ENCODE data around the gene SCN8A.

The SCN8A gene

DNA sequence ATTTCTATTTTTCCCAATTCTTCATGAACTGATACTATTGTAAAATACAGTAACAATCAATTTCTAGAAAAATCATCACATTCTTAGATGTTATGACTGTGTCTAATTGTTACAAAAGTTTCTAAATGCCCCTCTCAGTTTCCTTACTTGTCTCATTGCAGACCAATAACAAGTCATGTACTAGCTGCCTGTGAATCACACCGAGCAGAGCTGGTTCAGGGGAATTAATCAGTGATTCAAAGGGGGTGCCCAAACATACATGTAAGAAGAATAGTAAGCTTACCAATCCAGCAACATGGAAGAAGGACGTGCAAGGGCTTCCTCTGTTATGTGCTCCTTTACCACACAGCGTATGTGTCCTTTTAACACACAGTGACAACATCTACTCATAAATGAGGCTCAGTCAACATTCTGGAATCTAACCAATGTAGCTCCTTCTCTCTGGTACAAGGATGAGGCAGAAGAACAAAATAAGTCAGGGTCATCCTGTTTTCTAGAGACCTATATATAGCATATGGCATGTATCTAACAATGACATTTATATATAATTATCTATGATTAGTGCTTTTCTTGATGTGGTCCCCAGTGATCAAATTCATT lies 126.4 kb downstream of the SCN8A start:
- DNase-seq (ENCODE audit: low read depth) = no peak

DNA sequence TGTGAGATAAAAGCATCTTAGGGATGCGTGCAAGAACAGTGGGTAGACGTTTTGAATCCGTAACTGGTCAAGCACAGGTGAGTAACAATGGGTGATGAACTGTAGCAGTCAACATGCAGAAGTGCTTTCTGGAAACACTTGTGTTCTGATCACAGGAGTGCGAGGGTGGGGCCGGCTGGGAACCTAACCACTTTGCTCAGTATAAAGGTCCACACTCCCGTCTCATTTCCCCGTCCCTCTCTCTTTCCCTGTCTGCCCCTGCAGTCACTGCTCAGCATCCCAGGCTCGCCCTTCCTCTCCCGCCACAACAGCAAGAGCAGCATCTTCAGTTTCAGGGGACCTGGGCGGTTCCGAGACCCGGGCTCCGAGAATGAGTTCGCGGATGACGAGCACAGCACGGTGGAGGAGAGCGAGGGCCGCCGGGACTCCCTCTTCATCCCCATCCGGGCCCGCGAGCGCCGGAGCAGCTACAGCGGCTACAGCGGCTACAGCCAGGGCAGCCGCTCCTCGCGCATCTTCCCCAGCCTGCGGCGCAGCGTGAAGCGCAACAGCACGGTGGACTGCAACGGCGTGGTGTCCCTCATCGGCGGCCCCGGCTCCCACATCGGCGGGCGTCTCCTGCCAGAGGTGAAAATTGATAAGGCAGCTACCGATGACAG lies 130.4 kb downstream of the SCN8A start:
- peak; percentile 35 for DNase-seq (ENCODE audit: low read depth)

GRCh38 chr12:51722431-51722830 lies 131.4 kb downstream of the SCN8A start:
- DNase-seq (ENCODE audit: low read depth) = no peak

DNA sequence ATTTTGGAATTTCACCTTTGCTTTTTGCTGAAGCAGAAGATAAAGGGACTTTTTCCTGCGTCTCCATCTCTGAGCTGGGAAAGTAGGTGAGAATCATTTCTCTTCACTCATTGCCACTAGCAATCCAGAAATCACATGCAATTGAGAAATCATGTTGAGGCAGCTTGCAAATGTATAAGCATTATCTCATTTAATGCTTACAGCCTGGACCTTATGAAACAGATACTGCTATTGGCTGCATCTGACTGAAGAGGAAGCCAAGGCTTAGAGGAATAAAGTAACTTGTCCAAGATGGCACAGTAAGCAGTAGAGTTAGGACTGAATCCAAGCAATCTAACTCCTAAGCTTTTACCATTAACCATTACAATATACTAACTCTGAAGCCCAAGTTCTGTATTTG lies 135.1 kb downstream of the SCN8A start:
- DNase-seq (ENCODE audit: low read depth) = no peak

DNA sequence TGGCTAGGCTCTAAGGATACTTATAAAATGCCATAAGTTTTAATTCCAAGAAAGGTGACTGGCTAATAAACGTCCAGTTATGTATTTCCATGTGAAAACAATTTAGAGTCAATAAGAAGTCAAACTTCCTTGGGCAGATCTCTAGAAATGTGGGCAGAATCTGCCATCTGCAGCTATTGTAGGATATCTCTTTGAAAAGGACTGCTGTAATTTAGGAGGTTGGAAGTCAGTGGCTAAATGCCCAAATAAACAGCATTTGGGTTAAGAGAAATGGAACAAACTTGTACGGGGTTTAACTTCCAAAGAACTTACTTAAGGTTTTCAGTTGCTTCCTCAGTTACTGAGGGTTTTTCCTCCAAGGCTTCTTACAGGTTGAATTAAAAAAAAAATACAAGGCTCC lies 135.9 kb downstream of the SCN8A start:
- no peak for DNase-seq (ENCODE audit: low read depth)

DNA sequence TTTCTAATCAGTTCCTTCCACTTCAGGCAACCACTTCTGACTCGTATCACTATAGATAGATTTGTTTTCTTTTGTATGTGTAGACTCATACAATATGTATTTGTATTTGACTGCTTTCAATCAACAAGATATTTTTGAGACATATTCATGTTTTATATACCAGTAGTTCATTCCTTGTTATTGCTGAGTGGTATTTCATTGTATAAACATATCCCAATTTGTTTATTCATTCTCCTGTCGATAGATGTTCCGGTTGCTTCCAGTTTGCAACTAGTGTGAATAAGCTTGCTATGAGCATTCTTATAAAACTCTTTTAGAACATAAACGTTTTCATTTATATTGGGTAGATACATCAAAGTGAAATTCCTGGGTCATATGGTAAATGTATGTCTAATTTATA lies 138.3 kb downstream of the SCN8A start:
- no peak for DNase-seq (ENCODE audit: low read depth)

DNA sequence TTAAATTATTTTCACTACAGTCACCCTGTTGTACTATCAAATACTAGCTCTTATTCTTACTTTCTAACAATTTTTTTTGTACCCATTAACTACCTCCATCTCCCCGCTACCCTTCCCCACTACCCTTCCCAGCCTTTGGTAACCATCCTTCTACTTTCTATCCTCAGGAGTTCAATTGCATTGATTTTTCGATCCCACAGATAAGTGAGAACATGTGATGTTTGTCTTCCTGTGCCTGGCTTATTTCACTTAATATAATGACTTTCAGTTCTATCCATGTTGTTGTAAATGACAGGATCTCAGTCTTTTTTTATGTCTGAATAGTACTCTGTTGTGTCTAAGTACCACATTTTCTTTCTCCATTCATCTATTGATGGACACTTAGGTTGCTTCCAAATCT lies 139.7 kb downstream of the SCN8A start:
- no peak for DNase-seq (ENCODE audit: low read depth)

DNA sequence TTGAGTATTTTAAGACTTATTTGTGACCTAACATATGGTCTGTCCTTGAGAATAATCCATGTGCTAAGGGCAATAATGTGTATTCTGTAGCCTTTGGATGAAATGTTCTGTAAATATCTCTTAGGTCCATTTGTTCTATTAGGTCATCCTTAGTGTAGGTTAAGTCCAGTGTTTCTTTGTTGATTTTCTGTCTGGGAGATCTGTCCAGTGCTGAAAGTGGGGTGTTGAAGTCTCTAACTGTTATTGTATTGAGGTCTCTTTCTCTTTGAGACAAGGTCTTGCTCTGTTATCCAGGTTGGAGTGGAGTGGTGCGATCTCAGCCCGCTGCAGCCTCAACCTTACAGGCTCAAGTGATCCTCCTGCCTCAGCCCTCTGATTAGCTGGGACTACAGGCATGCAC lies 149.5 kb downstream of the SCN8A start:
- DNase-seq (ENCODE audit: low read depth) = no peak

GRCh38 chr12:51744235-51744634 lies 153.2 kb downstream of the SCN8A start:
- DNase-seq (ENCODE audit: low read depth) = no peak

GRCh38 chr12:51744957-51745356 lies 153.9 kb downstream of the SCN8A start:
- no peak for DNase-seq (ENCODE audit: low read depth)

- no peak for DNase-seq (ENCODE audit: low read depth)
Measured at GRCh38 chr12:51746416-51746815, 155.4 kb downstream of the SCN8A start.

- DNase-seq (ENCODE audit: low read depth) = no peak
Measured at GRCh38 chr12:51748235-51748634, 157.2 kb downstream of the SCN8A start.

- DNase-seq (ENCODE audit: low read depth) = no peak
Measured at GRCh38 chr12:51749206-51749985, 158.4 kb downstream of the SCN8A start.

GRCh38 chr12:51749986-51750317 lies 158.9 kb downstream of the SCN8A start:
- no peak for DNase-seq (ENCODE audit: low read depth)

GRCh38 chr12:51751661-51752060 lies 160.6 kb downstream of the SCN8A start:
- DNase-seq (ENCODE audit: low read depth) = no peak

DNA sequence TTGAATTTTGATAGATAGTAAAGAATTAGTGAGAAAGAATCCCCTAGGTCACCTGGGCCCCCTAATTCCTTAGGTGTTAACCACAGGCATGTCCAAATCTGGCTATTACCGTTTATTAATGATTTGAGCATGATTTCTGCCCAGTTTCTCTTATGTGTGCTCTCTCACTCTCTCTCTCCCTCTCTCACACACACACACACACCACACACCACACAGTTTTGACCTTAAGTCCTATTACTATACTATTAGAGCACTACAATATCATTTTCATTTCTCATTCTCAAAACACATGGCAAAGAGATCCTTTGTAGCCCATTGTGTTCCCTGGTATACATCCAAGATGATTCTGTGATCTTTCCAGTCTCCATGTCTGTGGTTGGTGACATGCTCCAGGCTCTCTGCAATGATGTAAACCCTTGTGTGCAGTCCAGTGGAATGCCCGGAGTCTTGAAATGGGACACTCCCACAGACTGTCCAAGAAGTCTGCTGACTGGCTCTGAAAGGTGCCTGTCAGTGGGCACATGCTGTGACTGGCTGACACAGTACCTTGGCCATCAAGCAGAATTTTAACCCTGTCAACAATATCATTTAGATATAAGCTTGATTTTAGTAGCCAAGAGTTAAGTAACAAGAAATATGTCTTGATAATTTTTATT lies 161.3 kb downstream of the SCN8A start:
- no peak for DNase-seq (ENCODE audit: low read depth)

DNA sequence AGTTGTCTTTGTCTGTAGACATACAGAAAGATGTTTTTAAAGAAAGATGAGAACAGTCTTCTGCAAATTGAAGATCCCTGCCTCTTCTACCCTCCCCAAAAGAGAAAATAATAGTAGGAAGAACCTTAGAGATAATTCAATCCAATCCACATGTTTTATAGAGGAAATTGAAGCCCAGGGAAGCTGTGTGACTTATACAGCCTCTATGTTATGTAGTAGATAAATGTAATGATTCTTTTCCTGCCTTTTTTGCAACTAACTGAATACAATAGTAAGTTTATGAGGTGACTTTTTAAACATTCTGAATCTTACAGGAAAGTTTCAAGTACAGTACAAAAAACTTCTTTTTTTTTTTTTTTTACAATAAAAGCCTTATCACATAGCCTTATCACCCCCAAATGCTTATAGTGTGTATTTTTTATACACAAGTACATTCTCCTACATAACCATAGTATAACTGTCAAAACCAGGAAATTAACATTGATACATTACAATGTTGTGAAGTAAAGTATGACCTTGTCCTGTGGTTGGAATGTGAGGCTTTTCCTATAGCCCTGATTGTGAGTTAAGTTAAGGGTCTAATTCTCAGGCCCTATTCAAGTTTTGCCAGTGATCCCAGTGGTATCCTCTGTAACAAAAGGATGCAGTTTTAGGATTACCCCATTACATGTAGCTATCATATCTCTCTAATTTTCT lies 163.1 kb downstream of the SCN8A start:
- no peak for DNase-seq (ENCODE audit: low read depth)

DNA sequence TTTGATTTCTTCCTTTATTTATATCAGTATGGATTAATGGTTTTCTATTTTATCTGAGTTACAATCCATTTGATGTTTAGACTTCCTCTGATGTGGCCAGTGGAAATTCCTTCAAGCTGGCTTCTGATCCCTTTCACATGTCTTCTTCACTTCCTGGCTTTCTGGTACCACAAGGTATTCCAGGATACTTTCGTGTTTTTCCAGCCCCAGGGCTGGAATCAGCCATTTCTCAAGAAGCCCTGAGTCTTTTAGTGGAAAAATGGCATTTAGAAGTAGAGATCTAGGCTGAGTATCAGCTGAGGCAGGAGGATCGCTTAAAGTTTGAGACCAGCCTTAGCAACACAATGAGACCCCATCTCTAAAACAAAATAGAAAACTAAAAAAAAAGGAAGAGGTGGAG lies 164.2 kb downstream of the SCN8A start:
- DNase-seq (ENCODE audit: low read depth) = no peak

- DNase-seq (ENCODE audit: low read depth) = no peak
Measured at GRCh38 chr12:51759175-51759574, 168.1 kb downstream of the SCN8A start.

DNA sequence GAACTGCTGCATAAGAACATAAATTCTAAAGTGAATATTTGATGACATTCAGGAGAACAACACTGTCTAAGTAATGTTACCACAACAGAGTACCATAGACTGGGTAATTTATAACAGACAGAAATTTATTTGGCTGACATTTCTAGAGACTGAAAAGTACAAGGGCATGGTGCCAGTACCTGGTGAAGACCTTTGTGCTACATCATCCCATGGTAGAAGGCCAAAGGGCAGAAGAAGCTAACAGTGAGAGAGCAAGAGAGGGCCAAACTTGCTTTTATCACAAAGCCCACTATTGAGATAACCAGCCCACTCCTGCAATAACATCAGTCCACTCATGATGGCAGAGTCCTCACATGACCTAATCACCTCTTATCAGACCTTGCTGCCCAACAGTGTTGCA lies 168.7 kb downstream of the SCN8A start:
- DNase-seq (ENCODE audit: low read depth) = no peak

- DNase-seq (ENCODE audit: low read depth) = no peak
Measured at GRCh38 chr12:51760231-51760630, 169.2 kb downstream of the SCN8A start.

- DNase-seq (ENCODE audit: low read depth) = no peak
Measured at GRCh38 chr12:51763743-51764142, 172.7 kb downstream of the SCN8A start.
